ENCODE results near the gene ANKRD53.

The ANKRD53 gene

GRCh38 chr2:70954886-70955285 is 23.5 kb upstream of the ANKRD53 start:
- no peak overlapping the region for H3K27ac ChIP-seq
- DNase-seq (ENCODE audit: low spot score) = no peak
- TF ChIP-seq CTCF (conservative IDR thresholded peaks at IDR 0.05; ENCODE audit: low read depth) = no peak
- POLR2A ChIA-PET (ENCODE audit: low non-redundant PET) = no interaction called here
- CTCF ChIA-PET = interaction anchor here (1.5 kb wide), 1 partner anchor 166 kb away, joined by 7 read pairs; no protein-coding TSS in a partner anchor

GRCh38 chr2:70956141-70956540 is 22.3 kb upstream of the ANKRD53 start:
- CTCF ChIA-PET = interaction anchor here (0.6 to 1.5 kb wide), 2 partner anchors 92 to 167 kb away, joined by 5 to 7 read pairs; no protein-coding TSS in a partner anchor
- POLR2A ChIA-PET (ENCODE audit: low non-redundant PET) = no interaction called here

DNA sequence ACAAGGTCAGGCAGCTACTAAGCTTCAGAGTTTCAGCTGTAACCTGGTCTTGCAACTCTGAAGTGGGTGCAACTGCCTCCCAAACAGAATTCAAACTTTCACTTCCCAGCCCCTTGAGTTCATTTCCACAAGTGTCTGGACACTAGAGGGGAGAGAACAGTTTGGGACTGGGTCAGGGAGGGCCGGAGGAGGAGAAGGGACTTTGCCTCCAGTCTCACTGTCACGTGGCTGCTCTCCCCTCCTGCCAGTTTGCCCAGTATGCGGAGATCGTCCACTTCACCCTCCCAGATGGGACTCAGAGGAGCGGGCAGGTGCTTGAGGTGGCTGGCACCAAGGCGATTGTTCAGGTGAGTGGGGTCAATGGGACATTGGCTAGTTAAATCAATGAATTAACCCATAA is 20.6 kb upstream of the ANKRD53 start:
- ChIA-PET POLR2A (ENCODE audit: low non-redundant PET) (no interaction called here), CTCF (interaction anchor here (0.7 kb wide), 1 partner anchor 10 kb away, joined by 3 read pairs; no protein-coding TSS in a partner anchor)
- DNase-seq (ENCODE audit: low spot score) = no peak
- no peak overlapping the region for H3K27ac ChIP-seq
- TF ChIP-seq CTCF (conservative IDR thresholded peaks at IDR 0.05; ENCODE audit: low read depth) = no peak

More at GRCh38 chr2:70956141-70956540, 22.3 kb upstream of the ANKRD53 start:
- no peak overlapping the region for H3K27ac ChIP-seq
- no peak for TF ChIP-seq CTCF (conservative IDR thresholded peaks at IDR 0.05; ENCODE audit: low read depth)
- DNase-seq (ENCODE audit: low spot score) = no peak

DNA sequence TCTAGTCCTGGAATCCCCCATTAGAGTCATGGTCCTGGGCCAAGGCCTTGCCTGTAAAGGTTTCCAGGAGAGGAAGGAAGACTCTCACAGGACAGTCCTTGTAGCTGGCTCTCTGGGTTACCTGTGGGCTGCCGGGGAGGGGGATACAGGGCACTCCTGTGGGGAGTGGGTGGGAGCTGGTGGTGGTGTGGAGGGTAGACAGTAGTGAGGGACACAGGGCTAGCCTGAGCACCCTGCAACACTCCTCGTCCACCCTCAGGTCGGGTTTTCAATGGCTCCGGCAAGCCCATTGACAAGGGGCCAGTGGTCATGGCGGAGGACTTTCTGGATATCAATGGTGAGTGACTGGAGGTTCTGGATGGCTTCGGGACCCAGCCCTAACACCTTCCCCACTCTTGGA is 19.7 kb upstream of the ANKRD53 start:
- CTCF ChIA-PET = no interaction called here
- TF ChIP-seq CTCF (conservative IDR thresholded peaks at IDR 0.05; ENCODE audit: low read depth) = no peak
- POLR2A ChIA-PET (ENCODE audit: low non-redundant PET) = no interaction called here
- no peak for DNase-seq (ENCODE audit: low spot score)
- H3K27ac ChIP-seq = no peak overlapping the region

- no peak for TF ChIP-seq CTCF (conservative IDR thresholded peaks at IDR 0.05; ENCODE audit: low read depth)
- POLR2A ChIA-PET (ENCODE audit: low non-redundant PET) = no interaction called here
- H3K27ac ChIP-seq = no peak overlapping the region
- no peak for DNase-seq (ENCODE audit: low spot score)
- CTCF ChIA-PET = interaction anchor here (1.6 kb wide), 1 partner anchor 88 kb away, joined by 4 read pairs; no protein-coding TSS in a partner anchor
Measured at GRCh38 chr2:70959271-70959761, 19.1 kb upstream of the ANKRD53 start.

GRCh38 chr2:70959851-70960832 is 18.3 kb upstream of the ANKRD53 start:
- DNase-seq (ENCODE audit: low spot score) = no peak
- TF ChIP-seq CTCF (conservative IDR thresholded peaks at IDR 0.05; ENCODE audit: low read depth) = no peak
- POLR2A ChIA-PET (ENCODE audit: low non-redundant PET) = no interaction called here
- no peak overlapping the region for H3K27ac ChIP-seq
- CTCF ChIA-PET = interaction anchor here (0.6 to 2.0 kb wide), 3 partner anchors 12 to 1173 kb away, joined by 4 to 7 read pairs (median 7); no protein-coding TSS in a partner anchor

All from RWPE1 (cell line).